SK-N-SH (cell line): ENCODE data around the gene PDZD2. TPM values are rescaled to one million over a fixed set of nuclear protein-coding genes. Genes with fewer than 3 reads are reported as not detected.

Experiments used
- CTCF ChIA-PET: fragments of 300-600, 350-600 bp; formaldehyde crosslinking; extraction: SDS; loops from one replicate; lab custom pipeline; 2021; lab: Yijun Ruan, JAX
- POLR2A ChIA-PET: fragments of 350-600 bp; sonication (Branson Sonifier 250); formaldehyde crosslinking; extraction: SDS; loops from one replicate; lab custom pipeline; 2020; ENCODE audit warnings: antibody characterized with exemption, inconsistent platforms; lab: Yijun Ruan, JAX
- DNase-seq: peaks from one replicate; pipeline ENCODE4 v3.0.0; 2012
- H2AFZ ChIP-seq: fragments of 200-600 bp; sonication (generic); 2 replicates; pipeline ENCODE4 v1.8.1; 2016; ENCODE audit warnings: antibody characterized with exemption, mild to moderate bottlenecking, low read depth
- H3F3A ChIP-seq: fragments of 200-600 bp; sonication (generic); replicated peaks from 2 replicates; pipeline ENCODE3; 2016; ENCODE audit warnings: antibody characterized with exemption, mild to moderate bottlenecking; ENCODE audit not compliant: insufficient read depth
- H3K27ac ChIP-seq, 2 experiments: fragments of 200-500 bp in 1 of 2; fragments of 200-600 bp in 1 of 2; sonication (Bioruptor generic) in 1 of 2; sonication (generic), shearing (Covaris generic) in 1 of 2; 2 replicates each; pipeline versions ENCODE4 v1.5.1 to v1.6.1; 2014 to 2016; ENCODE audit warnings: low read depth in 2 of 2, inconsistent platforms in 1 of 2, low read length in 1 of 2, mild to moderate bottlenecking in 1 of 2, mixed read lengths in 1 of 2
- H3K27me3 ChIP-seq: fragments of 200-600 bp; sonication (generic), shearing (Covaris generic); 2 replicates; pipeline ENCODE4 v1.6.1; 2016; ENCODE audit warnings: mixed run types; ENCODE audit not compliant: insufficient read depth
- H3K36me3 ChIP-seq, 2 experiments: fragments of 200-500 bp in 1 of 2; fragments of 200-600 bp in 1 of 2; sonication (Bioruptor generic) in 1 of 2; sonication (generic) in 1 of 2; replicated peaks in 1 of 2; 2 replicates each; pipeline versions ENCODE3 to v1.5.1; 2014 to 2016; ENCODE audit warnings: low read length in 1 of 2, mild to moderate bottlenecking in 1 of 2; ENCODE audit not compliant: insufficient read depth in 2 of 2, control insufficient read depth in 1 of 2
- H3K4me1 ChIP-seq, 2 experiments: fragments of 200-500 bp in 1 of 2; fragments of 200-600 bp in 1 of 2; sonication (Bioruptor generic) in 1 of 2; sonication (generic), shearing (Covaris generic) in 1 of 2; 2 replicates each; pipeline versions ENCODE4 v1.5.1 to v1.6.1; 2014 to 2016; ENCODE audit warnings: low read depth in 1 of 2, low read length in 1 of 2, mixed run types in 1 of 2; ENCODE audit not compliant: insufficient read depth in 2 of 2, control insufficient read depth in 1 of 2
- H3K4me2 ChIP-seq: fragments of 200-600 bp; sonication (generic), shearing (Covaris generic); 2 replicates; pipeline ENCODE4 v1.6.1; 2017; ENCODE audit warnings: mixed run types
- H3K4me3 ChIP-seq, 2 experiments: fragments of 200-500 bp in 1 of 2; fragments of 200-600 bp in 1 of 2; sonication (Bioruptor generic) in 1 of 2; sonication (generic), shearing (Covaris generic) in 1 of 2; 2 replicates each; pipeline versions ENCODE4 v1.5.1 to v1.8.1; 2014 to 2016; ENCODE audit warnings: low read depth in 2 of 2, inconsistent platforms in 1 of 2, low read length in 1 of 2, mild to moderate bottlenecking in 1 of 2, mixed read lengths in 1 of 2, moderate library complexity in 1 of 2
- H3K79me2 ChIP-seq: fragments of 200-600 bp; sonication (generic); 2 replicates; pipeline ENCODE4 v1.8.1; 2017; ENCODE audit warnings: mild to moderate bottlenecking; ENCODE audit not compliant: insufficient read depth
- H3K9ac ChIP-seq: fragments of 200-600 bp; sonication (generic); 2 replicates; pipeline ENCODE4 v1.6.1; 2017; ENCODE audit warnings: mixed run types
- H3K9me2 ChIP-seq: fragments of 200-600 bp; sonication (generic); 2 replicates; pipeline ENCODE4 v1.6.1; 2017; ENCODE audit warnings: mixed run types
- H3K9me3 ChIP-seq: fragments of 200-600 bp; sonication (generic); 2 replicates; pipeline ENCODE4 v1.6.1; 2017; ENCODE audit warnings: mixed run types, mild to moderate bottlenecking, moderate library complexity
- H4K20me1 ChIP-seq: fragments of 200-600 bp; sonication (generic); 2 replicates; pipeline ENCODE4 v1.6.1; 2017; ENCODE audit warnings: mild to moderate bottlenecking, mixed run types; ENCODE audit not compliant: insufficient read depth
- CTCF ChIP-seq: fragments of 200-600 bp; sonication (generic); IDR thresholded peaks from 2 replicates; pipeline ENCODE4 v1.6.1; 2017; ENCODE audit warnings: antibody characterized with exemption, mild to moderate bottlenecking, moderate library complexity
- EP300 ChIP-seq, 2 experiments: IDR thresholded peaks; 2 replicates each; pipeline versions ENCODE4 v1.4.0 to v1.6.1; 2012; ENCODE audit warnings: borderline replicate concordance in 1 of 2, low read depth in 1 of 2, low read length in 1 of 2
- FOSL2 ChIP-seq: IDR thresholded peaks from 2 replicates; pipeline ENCODE4 v1.4.0; 2012; ENCODE audit warnings: low read depth, mild to moderate bottlenecking, moderate library complexity, borderline replicate concordance
- FOXM1 ChIP-seq: IDR thresholded peaks from 2 replicates; pipeline ENCODE4 v1.4.0; 2012; ENCODE audit warnings: low read depth, mild to moderate bottlenecking
- GATA2 ChIP-seq: sonication (generic); formaldehyde crosslinking; IDR thresholded peaks from 2 replicates; pipeline ENCODE4 v1.5.0; 2020; ENCODE audit warnings: mild to moderate bottlenecking, missing genetic modification reagents
- MAX ChIP-seq: IDR thresholded peaks from 2 replicates; pipeline ENCODE4 v1.4.0; 2012; ENCODE audit warnings: low read depth
- NFIC ChIP-seq: IDR thresholded peaks from 2 replicates; pipeline ENCODE4 v1.4.0; 2012; ENCODE audit warnings: borderline replicate concordance
- POLR2AphosphoS5 ChIP-seq: IDR thresholded peaks from 2 replicates; pipeline ENCODE4 v1.6.1; 2012; ENCODE audit warnings: low read depth, low read length
- REST ChIP-seq: IDR thresholded peaks from 2 replicates; pipeline ENCODE4 v1.6.1; 2012; ENCODE audit warnings: mild to moderate bottlenecking, low read depth, low read length, moderate library complexity
- TAF1 ChIP-seq: IDR thresholded peaks from 2 replicates; pipeline ENCODE4 v1.6.1; 2012; ENCODE audit warnings: low read depth, mild to moderate bottlenecking, low read length, moderate library complexity, borderline replicate concordance
- TCF12 ChIP-seq: IDR thresholded peaks from 2 replicates; pipeline ENCODE4 v1.4.0; 2012
- TEAD4 ChIP-seq: IDR thresholded peaks from 2 replicates; pipeline ENCODE4 v1.4.0; 2012; ENCODE audit warnings: mild to moderate bottlenecking, borderline replicate concordance; ENCODE audit not compliant: insufficient read depth
- USF1 ChIP-seq: IDR thresholded peaks from 2 replicates; pipeline ENCODE4 v1.4.0; 2012; ENCODE audit warnings: low read depth, borderline replicate concordance
- ZBTB33 ChIP-seq: IDR thresholded peaks from 2 replicates; pipeline ENCODE4 v1.4.0; 2012; ENCODE audit warnings: low read depth, borderline replicate concordance
- WGBS: methylation state at CpG from one replicate; pipeline ENCODE4 v1.1.6; 2017; ENCODE audit warnings: low lambda C conversion rate; 5-methylcytosine and 5-hydroxymethylcytosine counted together
- polyA plus RNA-seq, 3 experiments: library from polyadenylated mRNA; depleted of rRNA; stranded (reverse); fragments of >200 nt; gene quantifications; 2 replicates each; pipeline ENCODE4 v1.2.3, GENCODE V29; 2012

The PDZD2 gene
- polyA plus RNA-seq, 1 of the 3 experiments (the other 2 are of a cell fraction), result 0.13 TPM

- TF ChIP-seq TCF12, result no peak
These were observed 25.3 kb upstream of the PDZD2 start (continued) for GRCh38 chr5:31613651-31614050.

- Histone ChIP-seq H2AFZ (no peak overlapping the region), H3K4me1 (peaks cover 0 to 5% of the 10 kb centered on the region in 2 experiments; a peak in 1 of 4 replicates), H3K27me3 (no peaks in the 10 kb centered on the region), H3K9me3 (no peaks in the 10 kb centered on the region), H3K9ac (no peak overlapping the region), H3K4me2 (no peak overlapping the region), H3K4me3 (no peak overlapping the region)
- DNase-seq, result no peak
- CTCF ChIA-PET, result interaction anchor here (1.3 kb wide), 1 partner anchor 194 kb away, joined by 3 read pairs; no protein-coding TSS in a partner anchor
- WGBS, result 61% methylated on average over 11 of the region's 11 CpGs
- TF ChIP-seq TAF1 (no peak), NFIC (no peak), TEAD4 (no peak), REST (no peak), CTCF (no peak), EP300 (IDR thresholded peaks at IDR 0.05; ENCODE audit: borderline replicate concordance in 1 of 2, low read depth in 1 of 2, low read length in 1 of 2) (no peak), FOSL2 (no peak), MAX (no peak), USF1 (no peak), POLR2AphosphoS5 (no peak), ZBTB33 (no peak), GATA2 (CRISPR knock-in tag) (no peak), FOXM1 (no peak)
- TF ChIP-seq, all 33 proteins: peak for 0
- POLR2A ChIA-PET, result no interaction called here
- H3K9me2 ChIP-seq, result no peaks in the 10 kb centered on the region
- no peaks in the 10 kb centered on the region for H3K36me3 ChIP-seq
- no peaks in the 10 kb centered on the region for H4K20me1 ChIP-seq
- H3K27ac ChIP-seq, result no peak overlapping the region
- H3F3A ChIP-seq, result no peaks in the 10 kb centered on the region
- H3K79me2 ChIP-seq, result no peaks in the 10 kb centered on the region
These were observed 24.5 kb upstream of the PDZD2 start for GRCh38 chr5:31614151-31615020.
